ENCODE data around the gene ANO1. TPM values are rescaled to one million over a fixed set of nuclear protein-coding genes. Genes with fewer than 3 reads are reported as not detected.

The ANO1 gene
- total RNA-seq, 1 donor from 2014 or later, result 14.9 TPM

DNA sequence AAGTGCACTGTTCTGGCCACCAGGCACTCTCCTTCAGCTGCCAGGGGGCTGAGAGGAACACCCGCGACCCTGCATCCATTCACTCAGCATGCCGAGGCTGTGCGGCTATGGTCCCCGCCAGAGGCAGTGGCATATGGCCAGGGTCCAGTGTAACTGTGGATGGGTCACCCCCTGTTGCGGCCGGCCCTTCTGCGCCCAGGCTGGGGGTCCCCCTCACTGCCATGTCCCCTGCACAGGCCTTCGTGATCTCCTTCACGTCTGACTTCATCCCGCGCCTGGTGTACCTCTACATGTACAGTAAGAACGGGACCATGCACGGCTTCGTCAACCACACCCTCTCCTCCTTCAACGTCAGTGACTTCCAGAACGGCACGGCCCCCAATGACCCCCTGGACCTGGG lies 104.1 kb downstream of the ANO1 start:
- TF ChIP-seq CTCF (conservative IDR thresholded peaks at IDR 0.05), result no peak
- Mint-ChIP-seq H3K9me3 (no peaks in the 10 kb centered on the region), H3K4me1 (ENCODE audit: unreplicated experiment) (no peaks in the 10 kb centered on the region), H3K27me3 (no peaks in the 10 kb centered on the region), H3K36me3 (no peaks in the 10 kb centered on the region), H3K27ac (no peak overlapping the region), H3K4me3 (no peak overlapping the region)
- DNase-seq (ENCODE audit: extremely low spot score, unreplicated experiment), result no peak

DNA sequence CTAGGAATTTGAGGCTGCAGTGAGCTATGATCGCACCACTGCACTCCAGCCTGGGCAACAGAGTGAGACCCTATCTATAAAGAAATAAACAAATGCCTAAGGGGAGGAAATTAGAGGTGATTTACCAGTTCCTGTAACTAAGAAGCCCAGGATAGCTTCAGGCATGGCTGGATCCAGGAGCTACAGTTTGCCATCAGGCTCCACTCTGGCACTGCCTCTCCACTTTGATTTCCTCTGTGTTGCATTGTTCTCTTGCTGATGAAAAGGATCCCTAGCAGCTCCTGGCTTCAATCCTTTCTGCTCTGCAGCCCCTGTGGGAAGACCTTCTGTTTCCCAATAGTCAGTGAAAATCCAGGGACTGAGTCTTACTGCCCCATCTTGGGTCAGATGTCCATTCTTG lies 104.9 kb downstream of the ANO1 start:
- no peaks in the 10 kb centered on the region for H3K36me3 Mint-ChIP-seq
- no peak for TF ChIP-seq CTCF (conservative IDR thresholded peaks at IDR 0.05)
- H3K27me3 Mint-ChIP-seq, result no peaks in the 10 kb centered on the region
- no peaks in the 10 kb centered on the region for H3K9me3 Mint-ChIP-seq
- no peaks in the 10 kb centered on the region for H3K4me1 Mint-ChIP-seq (ENCODE audit: unreplicated experiment)
- H3K27ac Mint-ChIP-seq, result no peak overlapping the region
- H3K4me3 Mint-ChIP-seq, result no peak overlapping the region
- no peak for DNase-seq (ENCODE audit: extremely low spot score, unreplicated experiment)

DNA sequence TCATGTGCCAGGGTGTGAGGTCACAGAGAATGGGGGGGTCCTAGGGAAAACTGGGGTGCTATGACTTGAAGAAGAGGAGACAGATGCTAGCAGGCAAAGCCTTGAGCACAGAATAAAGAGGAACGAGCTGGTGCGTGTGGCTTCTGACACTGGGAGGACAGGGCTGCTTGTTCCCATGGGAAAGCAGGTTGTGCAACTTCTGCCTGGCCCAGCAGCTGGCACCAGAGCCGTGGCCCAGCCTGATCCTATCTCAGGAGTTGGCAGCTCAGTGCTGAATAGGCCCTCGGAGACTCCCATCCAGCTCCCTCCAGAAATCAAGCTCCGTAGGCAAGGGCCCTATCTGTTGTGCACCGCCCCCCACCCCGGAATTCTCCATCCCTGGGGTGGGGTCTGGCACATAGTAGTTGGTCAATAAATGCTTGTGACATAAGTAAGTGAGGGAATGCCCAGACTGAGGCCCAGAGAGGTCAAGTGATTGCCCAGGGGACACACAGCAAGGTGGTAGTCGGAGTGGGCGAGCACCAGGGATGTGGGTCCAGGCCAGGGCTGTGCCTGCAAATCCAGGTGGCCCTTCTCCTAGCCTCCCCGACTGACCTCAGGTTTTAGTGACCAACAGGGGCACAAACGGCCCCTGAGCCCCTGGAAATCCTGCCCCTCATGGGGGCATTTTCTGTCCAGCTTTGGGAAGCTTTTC lies 105.5 kb downstream of the ANO1 start:
- no peak for TF ChIP-seq CTCF (conservative IDR thresholded peaks at IDR 0.05)
- Mint-ChIP-seq H3K4me3 (no peak overlapping the region), H3K27ac (no peak overlapping the region), H3K4me1 (ENCODE audit: unreplicated experiment) (no peaks in the 10 kb centered on the region), H3K27me3 (no peaks in the 10 kb centered on the region), H3K9me3 (no peaks in the 10 kb centered on the region), H3K36me3 (no peaks in the 10 kb centered on the region)
- DNase-seq (ENCODE audit: extremely low spot score, unreplicated experiment), result no peak

GRCh38 chr11:70184396-70184795 lies 106.3 kb downstream of the ANO1 start:
- H3K27me3 Mint-ChIP-seq, result no peaks in the 10 kb centered on the region
- H3K36me3 Mint-ChIP-seq, result no peaks in the 10 kb centered on the region
- H3K4me3 Mint-ChIP-seq, result no peak overlapping the region

DNA sequence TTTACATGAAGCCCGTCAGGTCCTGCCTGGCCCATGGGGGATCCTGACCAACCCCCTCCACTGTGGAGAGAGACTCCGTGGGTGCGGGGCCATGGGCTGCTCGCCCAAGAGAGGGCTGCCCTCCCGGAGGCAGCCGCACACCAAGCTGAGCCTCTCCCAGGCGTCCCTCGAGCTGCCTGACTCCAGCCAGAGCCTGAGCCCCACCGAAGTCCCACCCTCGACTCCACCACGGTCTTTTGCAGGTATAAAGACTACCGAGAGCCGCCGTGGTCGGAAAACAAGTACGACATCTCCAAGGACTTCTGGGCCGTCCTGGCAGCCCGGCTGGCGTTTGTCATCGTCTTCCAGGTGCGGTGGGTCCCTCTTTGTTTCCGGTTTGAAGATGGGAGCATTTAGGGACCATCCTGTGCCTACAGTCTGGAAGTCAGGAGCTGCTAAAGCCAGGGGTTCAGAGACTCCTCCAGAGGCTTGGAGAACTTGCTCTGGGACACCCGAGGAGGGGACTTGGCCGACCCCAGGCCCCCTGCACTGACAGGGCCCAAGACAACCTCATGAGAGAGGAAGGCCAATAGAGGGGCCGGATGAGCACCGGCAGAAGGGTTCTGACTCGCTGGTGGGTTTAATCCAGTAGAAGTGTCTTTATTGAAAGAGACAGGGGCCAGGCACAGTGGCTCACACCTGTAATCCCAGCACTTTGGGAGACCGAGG lies 107.4 kb downstream of the ANO1 start:
- DNase-seq (ENCODE audit: extremely low spot score, unreplicated experiment), result no peak
- Mint-ChIP-seq H3K4me3 (no peak overlapping the region), H3K4me1 (ENCODE audit: unreplicated experiment) (no peaks in the 10 kb centered on the region), H3K36me3 (no peaks in the 10 kb centered on the region), H3K27me3 (no peaks in the 10 kb centered on the region), H3K27ac (no peak overlapping the region), H3K9me3 (no peaks in the 10 kb centered on the region)
- TF ChIP-seq CTCF (conservative IDR thresholded peaks at IDR 0.05), result no peak

More at GRCh38 chr11:70184396-70184795, 106.3 kb downstream of the ANO1 start:
- no peaks in the 10 kb centered on the region for H3K9me3 Mint-ChIP-seq
- no peaks in the 10 kb centered on the region for H3K4me1 Mint-ChIP-seq (ENCODE audit: unreplicated experiment)
- no peak overlapping the region for H3K27ac Mint-ChIP-seq
- no peak for DNase-seq (ENCODE audit: extremely low spot score, unreplicated experiment)
- no peak for TF ChIP-seq CTCF (conservative IDR thresholded peaks at IDR 0.05)
